Testis (tissue), 2 donors: ENCODE data around the gene OPCML.

Experiments used
- CTCF ChIP-seq, 3 experiments: fragments of 450-650 bp in 2 of 3; fragments of 200-600 bp in 1 of 3; sonication (generic) in 1 of 3; IDR thresholded peaks; one replicate each; pipeline ENCODE4 v1.5.1; 2016 to 2019; ENCODE audit warnings: antibody characterized with exemption in 3 of 3, mild to moderate bottlenecking in 2 of 3, moderate library complexity in 1 of 3
- POLR2A ChIP-seq: fragments of 450-650 bp; IDR thresholded peaks from one replicate; pipeline ENCODE4 v1.6.1; 2017; ENCODE audit warnings: antibody characterized with exemption, mild to moderate bottlenecking, moderate library complexity

- TF ChIP-seq CTCF (IDR thresholded peaks at IDR 0.05) (no peak), POLR2A (no peak)
Observed at GRCh38 chr11:133191931-133192330, 340.4 kb downstream of the OPCML start.
